ENCODE results near the gene TICAM1. TPM values are rescaled to one million over a fixed set of nuclear protein-coding genes. Genes with fewer than 3 reads are reported as not detected.

Gene TICAM1
- total and polyA plus RNA-seq, 2 of the 13 experiments (the other 11 are each of a cell fraction or from before 2014, with no cell fraction given), result 0.33 to 0.95 TPM

GRCh38 chr19:4768934-4769777 lies 62.4 kb downstream of the TICAM1 start (continued):
- TF ChIP-seq GRHL1 (CRISPR knock-in tag; conservative IDR thresholded peaks at IDR 0.05) (peak; percentile 90; the same call in 1 of the 2 replicates), FOXO4 (CRISPR knock-in tag; conservative IDR thresholded peaks at IDR 0.05) (peak; percentile 100), HMG20B (CRISPR knock-in tag; conservative IDR thresholded peaks at IDR 0.05) (peak; percentile 100), ISX (CRISPR knock-in tag; conservative IDR thresholded peaks at IDR 0.05) (peak; percentile 100), ZNF772 (CRISPR knock-in tag; IDR thresholded peaks at IDR 0.05) (peak; percentile 100), ZNF713 (CRISPR knock-in tag; IDR thresholded peaks at IDR 0.05) (peak; percentile 99; the same call in 1 of the 2 replicates), MAFF (IDR thresholded peaks at IDR 0.05; ENCODE audit: low read depth, low read length) (no peak), DZIP1 (CRISPR knock-in tag; IDR thresholded peaks at IDR 0.05) (peak; percentile 100), NR2F1 (CRISPR knock-in tag; IDR thresholded peaks at IDR 0.05) (peak; percentile 95 to 97), ZNF552 (CRISPR knock-in tag; IDR thresholded peaks at IDR 0.05; ENCODE audit: borderline replicate concordance) (peak; percentile 100), NFKBIZ (CRISPR knock-in tag; IDR thresholded peaks at IDR 0.05) (peak; percentile 100), ZNF530 (CRISPR knock-in tag; IDR thresholded peaks at IDR 0.05; ENCODE audit: low read depth) (peak; percentile 99), ZKSCAN8 (CRISPR knock-in tag; IDR thresholded peaks at IDR 0.05; ENCODE audit: borderline replicate concordance) (peak; percentile 100), ZNF564 (CRISPR knock-in tag; IDR thresholded peaks at IDR 0.05) (peak; percentile 100)
- TF ChIP-seq, protein P1, sequence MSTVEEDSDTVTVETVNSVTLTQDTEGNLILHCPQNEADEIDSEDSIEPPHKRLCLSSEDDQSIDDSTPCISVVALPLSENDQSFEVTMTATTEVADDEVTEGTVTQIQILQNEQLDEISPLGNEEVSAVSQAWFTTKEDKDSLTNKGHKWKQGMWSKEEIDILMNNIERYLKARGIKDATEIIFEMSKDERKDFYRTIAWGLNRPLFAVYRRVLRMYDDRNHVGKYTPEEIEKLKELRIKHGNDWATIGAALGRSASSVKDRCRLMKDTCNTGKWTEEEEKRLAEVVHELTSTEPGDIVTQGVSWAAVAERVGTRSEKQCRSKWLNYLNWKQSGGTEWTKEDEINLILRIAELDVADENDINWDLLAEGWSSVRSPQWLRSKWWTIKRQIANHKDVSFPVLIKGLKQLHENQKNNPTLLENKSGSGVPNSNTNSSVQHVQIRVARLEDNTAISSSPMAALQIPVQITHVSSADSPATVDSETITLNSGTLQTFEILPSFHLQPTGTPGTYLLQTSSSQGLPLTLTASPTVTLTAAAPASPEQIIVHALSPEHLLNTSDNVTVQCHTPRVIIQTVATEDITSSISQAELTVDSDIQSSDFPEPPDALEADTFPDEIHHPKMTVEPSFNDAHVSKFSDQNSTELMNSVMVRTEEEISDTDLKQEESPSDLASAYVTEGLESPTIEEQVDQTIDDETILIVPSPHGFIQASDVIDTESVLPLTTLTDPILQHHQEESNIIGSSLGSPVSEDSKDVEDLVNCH (CRISPR knock-in tag; IDR thresholded peaks at IDR 0.05), result peak; percentile 99
- TF ChIP-seq, protein P2, sequence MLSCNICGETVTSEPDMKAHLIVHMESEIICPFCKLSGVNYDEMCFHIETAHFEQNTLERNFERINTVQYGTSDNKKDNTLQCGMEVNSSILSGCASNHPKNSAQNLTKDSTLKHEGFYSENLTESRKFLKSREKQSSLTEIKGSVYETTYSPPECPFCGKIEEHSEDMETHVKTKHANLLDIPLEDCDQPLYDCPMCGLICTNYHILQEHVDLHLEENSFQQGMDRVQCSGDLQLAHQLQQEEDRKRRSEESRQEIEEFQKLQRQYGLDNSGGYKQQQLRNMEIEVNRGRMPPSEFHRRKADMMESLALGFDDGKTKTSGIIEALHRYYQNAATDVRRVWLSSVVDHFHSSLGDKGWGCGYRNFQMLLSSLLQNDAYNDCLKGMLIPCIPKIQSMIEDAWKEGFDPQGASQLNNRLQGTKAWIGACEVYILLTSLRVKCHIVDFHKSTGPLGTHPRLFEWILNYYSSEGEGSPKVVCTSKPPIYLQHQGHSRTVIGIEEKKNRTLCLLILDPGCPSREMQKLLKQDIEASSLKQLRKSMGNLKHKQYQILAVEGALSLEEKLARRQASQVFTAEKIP (CRISPR knock-in tag; IDR thresholded peaks at IDR 0.05; ENCODE audit: borderline replicate concordance), result peak; percentile 99

All from HepG2 (cell line).